ENCODE data around the gene JPT2.

GRCh38 chr16:1710811-1711507, 32.9 kb downstream of the JPT2 start:
- TF ChIP-seq POLR2AphosphoS5 (IDR thresholded peaks at IDR 0.05; ENCODE audit: low read depth, low read length) (no peak), TAF1 (IDR thresholded peaks at IDR 0.05; ENCODE audit: low read depth, low read length) (no peak), POLR2A (IDR thresholded peaks at IDR 0.05; ENCODE audit: low read depth, low read length) (no peak), SPI1 (IDR thresholded peaks at IDR 0.05; ENCODE audit: low read depth, low read length) (no peak), POU2F2 (IDR thresholded peaks at IDR 0.05; ENCODE audit: low read depth, low read length) (no peak), PAX5 (IDR thresholded peaks at IDR 0.05; ENCODE audit: insufficient read depth, low read length, severe bottlenecking) (no peak)
